ENCODE results near the gene PUS3. TPM values are rescaled to one million over a fixed set of nuclear protein-coding genes. Genes with fewer than 3 reads are reported as not detected.

Gene PUS3
- total RNA-seq, 1 donor from 2014 or later = 14.3 TPM

DNA sequence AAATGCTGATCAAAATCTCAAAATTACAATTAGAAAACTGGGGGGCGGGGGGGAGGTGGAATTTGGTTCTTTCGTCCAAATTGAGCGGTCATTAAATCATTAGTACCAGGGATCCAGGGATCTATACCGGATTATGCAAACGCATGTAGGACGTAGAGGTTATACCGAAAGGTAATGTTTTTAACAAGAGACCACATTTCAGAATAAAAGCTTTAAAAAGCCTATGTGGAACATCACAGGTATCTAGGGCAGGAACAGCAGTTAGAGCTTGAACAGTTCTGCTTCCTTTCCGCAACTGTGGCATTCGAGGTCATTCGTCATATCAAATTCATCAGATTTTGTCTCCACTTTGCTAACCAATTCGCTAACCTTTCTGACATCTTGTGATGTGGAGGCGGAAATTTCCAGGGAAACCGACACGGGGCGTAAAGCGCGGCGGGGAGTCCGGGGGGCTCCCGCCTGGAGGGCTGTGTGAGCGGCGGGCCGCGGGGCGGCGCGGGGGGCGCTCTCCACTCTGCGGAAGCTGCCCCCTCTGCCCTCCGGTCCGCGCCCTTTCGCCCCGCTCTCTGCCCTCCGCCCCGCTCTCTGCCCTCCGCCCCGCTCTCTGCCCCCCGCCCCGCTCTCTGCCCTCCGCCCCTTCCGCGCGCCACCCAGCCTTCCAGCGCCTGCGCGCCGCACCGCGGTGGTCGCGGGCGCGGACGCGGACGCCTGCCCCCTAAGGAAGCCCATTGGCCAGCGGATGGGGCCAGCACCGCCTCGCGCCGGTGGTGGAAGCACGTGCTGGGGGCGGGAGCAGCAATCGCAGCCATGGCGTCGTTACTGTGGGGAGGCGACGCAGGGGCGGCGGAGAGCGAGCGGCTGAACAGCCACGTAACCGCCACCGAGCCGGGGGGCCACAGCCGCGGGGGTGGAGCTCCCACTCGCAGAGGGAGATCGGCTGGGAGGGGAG is 979 bp upstream of the PUS3 start, which contains the start of gene DDX25:
TSS of gene DDX25 (plus strand) at position 798 of the 949 bp plus-strand sequence. CDS start at position 808, 10 bp downstream.
- no peak for TF ChIP-seq EZH2 (IDR thresholded peaks at IDR 0.05; ENCODE audit: insufficient read depth, low read length)
- TF ChIP-seq, protein P1, sequence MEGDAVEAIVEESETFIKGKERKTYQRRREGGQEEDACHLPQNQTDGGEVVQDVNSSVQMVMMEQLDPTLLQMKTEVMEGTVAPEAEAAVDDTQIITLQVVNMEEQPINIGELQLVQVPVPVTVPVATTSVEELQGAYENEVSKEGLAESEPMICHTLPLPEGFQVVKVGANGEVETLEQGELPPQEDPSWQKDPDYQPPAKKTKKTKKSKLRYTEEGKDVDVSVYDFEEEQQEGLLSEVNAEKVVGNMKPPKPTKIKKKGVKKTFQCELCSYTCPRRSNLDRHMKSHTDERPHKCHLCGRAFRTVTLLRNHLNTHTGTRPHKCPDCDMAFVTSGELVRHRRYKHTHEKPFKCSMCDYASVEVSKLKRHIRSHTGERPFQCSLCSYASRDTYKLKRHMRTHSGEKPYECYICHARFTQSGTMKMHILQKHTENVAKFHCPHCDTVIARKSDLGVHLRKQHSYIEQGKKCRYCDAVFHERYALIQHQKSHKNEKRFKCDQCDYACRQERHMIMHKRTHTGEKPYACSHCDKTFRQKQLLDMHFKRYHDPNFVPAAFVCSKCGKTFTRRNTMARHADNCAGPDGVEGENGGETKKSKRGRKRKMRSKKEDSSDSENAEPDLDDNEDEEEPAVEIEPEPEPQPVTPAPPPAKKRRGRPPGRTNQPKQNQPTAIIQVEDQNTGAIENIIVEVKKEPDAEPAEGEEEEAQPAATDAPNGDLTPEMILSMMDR (IDR thresholded peaks at IDR 0.05; ENCODE audit: insufficient read depth, low read depth, low read length) = no peak
- Histone ChIP-seq H3K79me2 (ENCODE audit: insufficient read depth, low read length) (peaks cover 31% of the 10 kb centered on the region), H3K4me3 (ENCODE audit: insufficient read depth, low read depth, low read length) (peak within 1 kb of the TSS; percentile 98), H3K9ac (ENCODE audit: low read length) (no peak within 1 kb of the TSS), H3K4me2 (ENCODE audit: low read length) (peak within 1 kb of the TSS; percentile 86), H3K36me3 (ENCODE audit: insufficient read depth, low read length) (peaks cover 8% of the 10 kb centered on the region), H3K27ac (ENCODE audit: low read depth, low read length) (no peak within 1 kb of the TSS), H3K9me3 (ENCODE audit: insufficient read depth, low read depth, low read length) (no peaks in the 10 kb centered on the region), H3K27me3 (ENCODE audit: insufficient read depth, low read length) (peaks cover 17% of the 10 kb centered on the region), H3K4me1 (ENCODE audit: insufficient read depth, low read length) (peaks cover 9% of the 10 kb centered on the region), H2AFZ (ENCODE audit: low read depth, low read length) (no peak within 1 kb of the TSS), H4K20me1 (ENCODE audit: insufficient read depth, low read length) (peaks cover 15% of the 10 kb centered on the region)
- Mint-ChIP-seq H3K36me3 (ENCODE audit: low read depth, unreplicated experiment) (peaks cover 6% of the 10 kb centered on the region), H3K9me3 (ENCODE audit: unreplicated experiment) (peaks cover 3% of the 10 kb centered on the region), H3K27ac (ENCODE audit: unreplicated experiment) (no peak within 1 kb of the TSS), H3K4me3 (ENCODE audit: unreplicated experiment) (peak within 1 kb of the TSS; percentile 97), H3K4me1 (ENCODE audit: low read depth, unreplicated experiment) (peaks cover 5% of the 10 kb centered on the region), H3K27me3 (ENCODE audit: low read depth, unreplicated experiment) (peaks cover 20% of the 10 kb centered on the region)
- DNase-seq (ENCODE audit: low read depth) (no peak), FAIRE-seq (no peak)

DNA sequence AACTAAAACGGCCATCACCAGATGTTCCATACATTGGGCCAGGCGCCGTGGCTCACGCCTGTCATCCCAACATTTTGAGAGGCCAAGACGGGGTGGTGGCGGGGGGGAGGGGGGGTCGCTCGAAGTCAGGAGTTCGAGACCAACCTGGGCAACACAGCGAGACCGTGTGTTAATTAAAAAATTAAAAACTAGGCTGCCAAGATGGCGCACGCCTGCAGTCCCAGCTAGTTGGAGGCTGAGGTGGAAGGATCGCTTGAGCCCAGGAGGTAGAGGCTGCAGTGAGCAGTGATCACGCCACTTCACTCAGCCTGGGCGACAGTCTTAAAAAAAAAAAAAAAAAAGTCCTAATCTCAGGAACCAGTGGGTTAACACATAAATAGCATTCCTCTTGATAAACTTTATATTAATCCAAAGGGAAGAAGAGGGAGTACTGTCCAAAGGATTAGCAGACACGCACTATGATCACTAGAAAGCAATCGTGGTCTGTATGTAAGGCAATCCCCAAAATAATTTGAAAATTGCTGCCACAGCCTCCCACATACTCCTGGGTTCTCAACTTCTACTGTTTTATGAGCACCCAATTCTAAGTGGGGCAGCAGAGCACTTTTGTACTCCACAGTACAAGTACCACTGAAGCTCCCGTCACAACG is 604 bp downstream of the PUS3 start:
- peaks cover 9% of the 10 kb centered on the region for H3K4me1 ChIP-seq (ENCODE audit: insufficient read depth, low read length)
- H3K4me3 Mint-ChIP-seq (ENCODE audit: unreplicated experiment) = peak overlapping the region; percentile 97
- peaks cover 45% of the 10 kb centered on the region for H3K79me2 ChIP-seq (ENCODE audit: insufficient read depth, low read length)
- peaks cover 8% of the 10 kb centered on the region for H3K36me3 ChIP-seq (ENCODE audit: insufficient read depth, low read length)
- H3K9ac ChIP-seq (ENCODE audit: low read length) = peak overlapping the region; percentile 87
- H3K4me1 Mint-ChIP-seq (ENCODE audit: low read depth, unreplicated experiment) = peaks cover 5% of the 10 kb centered on the region
- H3K36me3 Mint-ChIP-seq (ENCODE audit: low read depth, unreplicated experiment) = peaks cover 6% of the 10 kb centered on the region
- peaks cover 16% of the 10 kb centered on the region for H3K27me3 Mint-ChIP-seq (ENCODE audit: low read depth, unreplicated experiment)
- DNase-seq (ENCODE audit: low read depth) = no peak
- FAIRE-seq = no peak
- H3K27ac ChIP-seq (ENCODE audit: low read depth, low read length) = peak overlapping the region; percentile 47
- TF ChIP-seq EZH2 (IDR thresholded peaks at IDR 0.05; ENCODE audit: insufficient read depth, low read length) = no peak
- TF ChIP-seq, protein P1 (IDR thresholded peaks at IDR 0.05; ENCODE audit: insufficient read depth, low read depth, low read length) = no peak
- H2AFZ ChIP-seq (ENCODE audit: low read depth, low read length) = peak overlapping the region; percentile 95
- H3K4me2 ChIP-seq (ENCODE audit: low read length) = peak overlapping the region; percentile 86
- peak overlapping the region; percentile 89 for H3K27ac Mint-ChIP-seq (ENCODE audit: unreplicated experiment)
- H4K20me1 ChIP-seq (ENCODE audit: insufficient read depth, low read length) = peaks cover 22% of the 10 kb centered on the region
- no peaks in the 10 kb centered on the region for H3K9me3 ChIP-seq (ENCODE audit: insufficient read depth, low read depth, low read length)
- H3K9me3 Mint-ChIP-seq (ENCODE audit: unreplicated experiment) = peaks cover 3% of the 10 kb centered on the region
- H3K27me3 ChIP-seq (ENCODE audit: insufficient read depth, low read length) = peaks cover 14% of the 10 kb centered on the region
- H3K4me3 ChIP-seq (ENCODE audit: insufficient read depth, low read depth, low read length) = peak overlapping the region; percentile 98

Measured in astrocyte (in vitro differentiated cells and primary cell).